Esophagus (tissue), 2 donors: Measurements from ENCODE around the gene CAPN8. TPM values are rescaled to one million over a fixed set of nuclear protein-coding genes. Genes with fewer than 3 reads are reported as not detected.

Source experiments
- H3K27ac ChIP-seq, 2 donors: one replicate each; pipeline ENCODE4 v1.5.1; 2013; ENCODE audit warnings: low read depth in 2 of 2, mild to moderate bottlenecking in 2 of 2, inconsistent platforms in 1 of 2, low read length in 1 of 2, moderate library complexity in 1 of 2
- H3K27me3 ChIP-seq, 2 donors: one replicate each; pipeline ENCODE4 v1.6.1; 2013; ENCODE audit warnings: low read length in 2 of 2, control low read depth in 1 of 2, mild to moderate bottlenecking in 1 of 2; ENCODE audit not compliant: insufficient read depth in 2 of 2, control insufficient read depth in 1 of 2
- H3K36me3 ChIP-seq, 2 donors: one replicate each; pipeline ENCODE4 v1.6.1; 2013; ENCODE audit warnings: low read length in 1 of 2; ENCODE audit not compliant: control insufficient read depth in 2 of 2, insufficient read depth in 2 of 2
- H3K4me1 ChIP-seq, 2 donors: one replicate each; pipeline ENCODE4 v1.6.1; 2013; ENCODE audit warnings: low read length in 1 of 2; ENCODE audit not compliant: control insufficient read depth in 2 of 2, insufficient read depth in 2 of 2
- H3K4me3 ChIP-seq, 2 donors: one replicate each; pipeline ENCODE4 v1.5.1; 2013; ENCODE audit warnings: low read length in 2 of 2, mild to moderate bottlenecking in 2 of 2, low read depth in 1 of 2, moderate library complexity in 1 of 2
- H3K9me3 ChIP-seq, 2 donors: one replicate each; pipeline ENCODE4 v1.6.1; 2013; ENCODE audit warnings: mild to moderate bottlenecking in 2 of 2, low read depth in 1 of 2, low read length in 1 of 2, moderate library complexity in 1 of 2; ENCODE audit not compliant: control insufficient read depth in 2 of 2, insufficient read depth in 1 of 2
- WGBS, 2 donors: extraction: QIAGEN DNeasy Blood & Tissue Kit; methylation state at CpG; one replicate each; pipeline ENCODE4 v1.1.7; 2013; 5-methylcytosine and 5-hydroxymethylcytosine counted together
- polyA plus RNA-seq, 2 donors: library from polyadenylated mRNA; stranded (reverse); fragments of 200-250 nt; gene quantifications; one replicate each; pipeline ENCODE4 v1.2.3, GENCODE V29; 2013
- donor health status: healthy with polysubstance abuse.
- donor health status: Bipolar disorder and iron deficiency.

CAPN8 gene
- polyA plus RNA-seq, 2 donors, result 0.56 to 1.5 TPM

DNA sequence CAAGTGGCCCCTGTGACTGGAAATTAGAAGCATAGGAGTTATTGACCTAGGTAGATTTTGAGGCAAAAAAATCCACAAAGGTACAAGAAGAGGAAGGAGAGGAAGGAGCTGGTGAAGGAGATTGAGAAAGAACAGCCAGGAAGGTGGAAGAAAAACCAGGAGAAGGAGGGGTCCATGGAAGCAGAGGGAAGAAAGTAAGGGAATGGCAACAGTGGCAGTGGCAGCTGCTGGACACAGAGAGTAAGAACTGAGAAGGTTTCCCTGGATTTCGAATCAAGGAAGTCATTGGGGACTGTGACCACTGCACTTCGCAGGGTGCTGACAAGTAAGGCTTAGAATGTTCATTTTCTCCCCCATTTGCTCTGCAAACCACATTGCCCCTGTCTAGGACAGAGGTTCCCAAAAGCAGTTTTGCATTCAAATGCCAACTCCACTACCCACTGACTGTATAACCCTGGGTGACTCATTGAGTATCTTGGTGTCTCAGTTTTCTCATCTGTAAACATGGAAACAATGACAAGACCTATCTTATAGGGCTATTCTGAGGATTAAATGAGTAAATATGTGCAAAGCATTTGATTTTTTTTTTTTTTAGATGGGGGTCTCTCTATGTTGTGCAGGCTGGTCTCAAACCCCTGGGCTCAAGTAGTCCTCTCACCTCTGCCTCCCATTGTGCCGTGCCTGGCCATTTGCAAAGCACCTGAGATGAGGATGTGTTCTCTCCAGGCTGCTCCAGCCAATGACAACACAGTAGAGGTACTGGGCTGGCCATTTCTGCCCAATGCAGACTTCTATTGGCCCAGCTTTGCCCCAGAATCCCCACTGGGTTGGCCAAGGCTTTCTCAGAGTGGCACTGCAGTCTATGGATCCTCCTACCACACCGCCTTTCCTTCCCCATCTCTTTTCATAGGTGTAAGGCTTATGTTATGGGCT, 37.5 kb upstream of the CAPN8 start:
- H3K27ac ChIP-seq, result no peak overlapping the region
- no peaks in the 10 kb centered on the region for H3K9me3 ChIP-seq
- no peaks in the 10 kb centered on the region for H3K27me3 ChIP-seq
- H3K36me3 ChIP-seq, result no peaks in the 10 kb centered on the region
- 83 to 91% methylated on average over 4 of the region's 4 CpGs for WGBS, 2 donors
- H3K4me1 ChIP-seq, result peaks cover 2 to 6% of the 10 kb centered on the region in 2 donors
- H3K4me3 ChIP-seq, result no peak overlapping the region

- WGBS, 2 donors, result 28 to 45% methylated on average over 8 of the region's 8 CpGs
- no peak overlapping the region for H3K4me3 ChIP-seq
- H3K4me1 ChIP-seq, result peaks cover 2 to 6% of the 10 kb centered on the region in 2 donors
- no peaks in the 10 kb centered on the region for H3K9me3 ChIP-seq
- no peaks in the 10 kb centered on the region for H3K36me3 ChIP-seq
- no peaks in the 10 kb centered on the region for H3K27me3 ChIP-seq
- H3K27ac ChIP-seq, result peak overlapping the region; percentile 95 to 96
Observed at GRCh38 chr1:223700942-223701637, 35.6 kb upstream of the CAPN8 start.

DNA sequence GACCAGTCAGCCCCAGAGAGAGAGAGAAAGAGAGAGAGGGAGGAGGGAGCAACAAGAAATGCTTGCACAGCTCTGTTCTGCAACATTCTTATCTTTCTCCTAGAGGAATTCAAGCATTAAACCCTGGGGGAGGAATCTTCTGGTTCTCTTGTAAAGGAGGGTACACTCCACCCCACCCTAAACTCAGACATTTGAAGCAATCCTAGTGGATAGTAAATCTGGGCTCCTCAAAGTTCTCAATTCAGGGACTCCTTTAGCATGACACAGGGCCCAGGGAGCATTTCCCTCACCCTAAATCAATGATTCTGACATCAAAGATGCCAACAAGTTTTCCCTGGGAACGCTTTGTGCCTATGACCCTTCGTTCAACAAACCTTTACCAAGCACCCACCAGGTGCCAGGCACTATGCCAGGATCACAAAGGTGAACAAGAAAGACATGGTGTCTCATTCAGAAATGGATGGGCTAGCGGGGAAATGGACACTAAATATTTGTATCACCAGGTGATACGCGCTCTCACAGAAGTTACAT, 35.0 kb upstream of the CAPN8 start:
- H3K36me3 ChIP-seq, result no peaks in the 10 kb centered on the region
- WGBS, 2 donors, result 44 to 46% methylated on average over 5 of the region's 5 CpGs
- peak overlapping the region; percentile 95 to 96 for H3K27ac ChIP-seq
- no peaks in the 10 kb centered on the region for H3K9me3 ChIP-seq
- H3K27me3 ChIP-seq, result no peaks in the 10 kb centered on the region
- no peak overlapping the region for H3K4me3 ChIP-seq
- peaks cover 1 to 4% of the 10 kb centered on the region in 2 donors for H3K4me1 ChIP-seq

GRCh38 chr1:223695941-223696340, 30.4 kb upstream of the CAPN8 start:
- Histone ChIP-seq H3K27ac (no peak overlapping the region), H3K9me3 (no peaks in the 10 kb centered on the region), H3K4me3 (no peak overlapping the region), H3K36me3 (no peaks in the 10 kb centered on the region), H3K4me1 (peaks cover 0 to 2% of the 10 kb centered on the region in 2 donors), H3K27me3 (no peaks in the 10 kb centered on the region)
- 75 to 76% methylated on average over 5 of the region's 5 CpGs for WGBS, 2 donors

- 63 to 67% methylated on average over 8 of the region's 8 CpGs for WGBS, 2 donors
- H3K36me3 ChIP-seq, result no peaks in the 10 kb centered on the region
Observed at GRCh38 chr1:223695014-223695548, 29.6 kb upstream of the CAPN8 start.

GRCh38 chr1:223691121-223691520, 25.6 kb upstream of the CAPN8 start:
- no peaks in the 10 kb centered on the region for H3K36me3 ChIP-seq
- H3K4me3 ChIP-seq, result no peak overlapping the region
- 70 to 86% methylated on average over 4 of the region's 4 CpGs for WGBS, 2 donors
- no peaks in the 10 kb centered on the region for H3K27me3 ChIP-seq
- no peak overlapping the region for H3K27ac ChIP-seq
- no peaks in the 10 kb centered on the region for H3K9me3 ChIP-seq
- H3K4me1 ChIP-seq, result no peaks in the 10 kb centered on the region

More at GRCh38 chr1:223695014-223695548, 29.6 kb upstream of the CAPN8 start:
- H3K27ac ChIP-seq, result no peak overlapping the region
- H3K27me3 ChIP-seq, result no peaks in the 10 kb centered on the region
- no peak overlapping the region for H3K4me3 ChIP-seq
- no peaks in the 10 kb centered on the region for H3K9me3 ChIP-seq
- peaks cover 0 to under 1% of the 10 kb centered on the region in 2 donors for H3K4me1 ChIP-seq

DNA sequence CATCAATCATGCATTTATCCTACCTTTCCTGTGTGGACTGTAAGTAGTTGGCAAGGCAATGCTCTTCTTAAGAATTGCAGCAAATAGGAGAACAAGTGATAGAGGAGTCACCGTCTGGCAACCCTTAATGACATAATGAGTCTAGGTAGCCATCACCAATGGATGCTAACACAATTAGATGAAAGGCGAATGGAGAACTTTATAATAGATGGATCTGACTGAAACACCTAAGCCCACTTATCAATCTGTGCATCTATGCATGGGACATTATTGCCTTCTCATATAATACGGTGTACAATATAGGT, 18.9 kb upstream of the CAPN8 start:
- H3K27ac ChIP-seq, result no peak overlapping the region
- no peaks in the 10 kb centered on the region for H3K9me3 ChIP-seq
- no peaks in the 10 kb centered on the region for H3K27me3 ChIP-seq
- H3K36me3 ChIP-seq, result no peaks in the 10 kb centered on the region
- WGBS, 2 donors, result 77 to 79% methylated on average over 3 of the region's 3 CpGs
- H3K4me1 ChIP-seq, result peaks cover 0 to under 1% of the 10 kb centered on the region in 2 donors
- no peak overlapping the region for H3K4me3 ChIP-seq

GRCh38 chr1:223683586-223684487, 18.3 kb upstream of the CAPN8 start:
- H3K4me1 ChIP-seq, result peaks cover 0 to 3% of the 10 kb centered on the region in 2 donors
- 68 to 69% methylated on average over 9 of the region's 9 CpGs for WGBS, 2 donors
- H3K9me3 ChIP-seq, result no peaks in the 10 kb centered on the region
- H3K36me3 ChIP-seq, result no peaks in the 10 kb centered on the region
- H3K4me3 ChIP-seq, result no peak overlapping the region
- no peak overlapping the region for H3K27ac ChIP-seq
- no peaks in the 10 kb centered on the region for H3K27me3 ChIP-seq

GRCh38 chr1:223682502-223682901, 17.0 kb upstream of the CAPN8 start:
- no peaks in the 10 kb centered on the region for H3K36me3 ChIP-seq
- H3K27ac ChIP-seq, result no peak overlapping the region
- no peak overlapping the region for H3K4me3 ChIP-seq
- H3K4me1 ChIP-seq, result peaks cover 0 to 3% of the 10 kb centered on the region in 2 donors
- H3K27me3 ChIP-seq, result no peaks in the 10 kb centered on the region
- H3K9me3 ChIP-seq, result no peaks in the 10 kb centered on the region
- WGBS, 2 donors, result 88 to 94% methylated on average over 3 of the region's 3 CpGs
